ENCODE data around the gene EFCAB13.

GRCh38 chr17:47287068-47287467 lies 36.7 kb upstream of the EFCAB13 start:
- TF ChIP-seq POLR2A (IDR thresholded peaks at IDR 0.05): no peak
- TF ChIP-seq CTCF (IDR thresholded peaks at IDR 0.05): no peak

All from adrenal gland (tissue), 5 donors.